Keratinocyte (primary cell): ENCODE results near the gene FAM117A.

ENCODE experiments used
- EZH2 ChIP-seq: IDR thresholded peaks from one replicate; pipeline ENCODE4 v1.6.1; 2012; ENCODE audit warnings: inconsistent platforms, mild to moderate bottlenecking, low read length, moderate library complexity
- TF ChIP-seq, protein P1 (sequence below), 3 experiments: IDR thresholded peaks in 1 of 3; conservative IDR thresholded peaks in 1 of 3; optimal IDR thresholded peaks in 1 of 3; 2 replicates in 2 of 3; 3 replicates in 1 of 3; pipeline versions ENCODE3 to v1.5.1; 2011; ENCODE audit warnings: low read length in 3 of 3, mild to moderate bottlenecking in 3 of 3, moderate library complexity in 2 of 3, control low read depth in 1 of 3, inconsistent platforms in 1 of 3; ENCODE audit not compliant: insufficient read depth in 2 of 3; ENCODE audit errors: extremely low read depth in 1 of 3

GRCh38 chr17:49749730-49750129 lies 14.2 kb downstream of the FAM117A start:
- TF ChIP-seq, protein P1, sequence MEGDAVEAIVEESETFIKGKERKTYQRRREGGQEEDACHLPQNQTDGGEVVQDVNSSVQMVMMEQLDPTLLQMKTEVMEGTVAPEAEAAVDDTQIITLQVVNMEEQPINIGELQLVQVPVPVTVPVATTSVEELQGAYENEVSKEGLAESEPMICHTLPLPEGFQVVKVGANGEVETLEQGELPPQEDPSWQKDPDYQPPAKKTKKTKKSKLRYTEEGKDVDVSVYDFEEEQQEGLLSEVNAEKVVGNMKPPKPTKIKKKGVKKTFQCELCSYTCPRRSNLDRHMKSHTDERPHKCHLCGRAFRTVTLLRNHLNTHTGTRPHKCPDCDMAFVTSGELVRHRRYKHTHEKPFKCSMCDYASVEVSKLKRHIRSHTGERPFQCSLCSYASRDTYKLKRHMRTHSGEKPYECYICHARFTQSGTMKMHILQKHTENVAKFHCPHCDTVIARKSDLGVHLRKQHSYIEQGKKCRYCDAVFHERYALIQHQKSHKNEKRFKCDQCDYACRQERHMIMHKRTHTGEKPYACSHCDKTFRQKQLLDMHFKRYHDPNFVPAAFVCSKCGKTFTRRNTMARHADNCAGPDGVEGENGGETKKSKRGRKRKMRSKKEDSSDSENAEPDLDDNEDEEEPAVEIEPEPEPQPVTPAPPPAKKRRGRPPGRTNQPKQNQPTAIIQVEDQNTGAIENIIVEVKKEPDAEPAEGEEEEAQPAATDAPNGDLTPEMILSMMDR (optimal IDR thresholded peaks at IDR 0.05 in 1 of 3, IDR thresholded peaks at IDR 0.05 in 1 of 3, conservative IDR thresholded peaks at IDR 0.05 in 1 of 3; ENCODE audit: extremely low read depth in 1 of 3, insufficient read depth in 2 of 3, low read length in 3 of 3) = no peak
- no peak for TF ChIP-seq EZH2
